Hepatocyte (in vitro differentiated cells): ENCODE data around the gene UQCC2. TPM values are rescaled to one million over a fixed set of nuclear protein-coding genes. Genes with fewer than 3 reads are reported as not detected.
A peak's percentile ranks its signal among the peaks of the same experiment; 100 is the strongest.

Experiments
- DNase-seq: peaks from one replicate; pipeline ENCODE4 v3.0.0-alpha.2; 2016; ENCODE audit warnings: low spot score
- H2AFZ ChIP-seq: fragments of 200-600 bp; sonication (generic); 2 replicates; pipeline ENCODE4 v1.6.0; 2016; ENCODE audit warnings: antibody characterized with exemption, mild to moderate bottlenecking
- H3K27ac ChIP-seq: fragments of 200-600 bp; sonication (generic); 2 replicates; pipeline ENCODE4 v1.5.1; 2016; ENCODE audit warnings: mild to moderate bottlenecking
- H3K27me3 ChIP-seq: fragments of 200-600 bp; sonication (generic); 2 replicates; pipeline ENCODE4 v1.6.1; 2016
- H3K36me3 ChIP-seq: fragments of 200-600 bp; sonication (generic); replicated peaks from 2 replicates; pipeline ENCODE4 v1.5.1; 2016; ENCODE audit warnings: low read depth; ENCODE audit not compliant: insufficient read depth
- H3K4me1 ChIP-seq: fragments of 200-600 bp; sonication (generic); 2 replicates; pipeline ENCODE4 v1.5.1; 2016; ENCODE audit warnings: mild to moderate bottlenecking, moderate library complexity; ENCODE audit not compliant: insufficient read depth
- H3K4me2 ChIP-seq: fragments of 200-600 bp; sonication (generic); 2 replicates; pipeline ENCODE4 v1.6.0; 2016
- H3K4me3 ChIP-seq: fragments of 200-600 bp; sonication (generic); 2 replicates; pipeline ENCODE4 v1.5.1; 2016; ENCODE audit warnings: mild to moderate bottlenecking
- H3K79me2 ChIP-seq: fragments of 200-600 bp; sonication (generic); 2 replicates; pipeline ENCODE4 v1.6.0; 2017; ENCODE audit warnings: mild to moderate bottlenecking
- H3K9me2 ChIP-seq: fragments of 200-600 bp; sonication (generic); replicated peaks from 2 replicates; pipeline ENCODE4 v1.6.0; 2017; ENCODE audit warnings: mild to moderate bottlenecking; ENCODE audit not compliant: insufficient read depth
- H3K9me3 ChIP-seq: fragments of 200-600 bp; sonication (generic); 2 replicates; pipeline ENCODE4 v1.5.1; 2016; ENCODE audit warnings: low read depth, mild to moderate bottlenecking
- H4K20me1 ChIP-seq: fragments of 200-600 bp; sonication (generic); 2 replicates; pipeline ENCODE4 v1.6.0; 2016; ENCODE audit warnings: mild to moderate bottlenecking; ENCODE audit not compliant: insufficient read depth, poor library complexity, severe bottlenecking
- EZH2 ChIP-seq: fragments of 200-600 bp; sonication (generic); IDR thresholded peaks from 2 replicates; pipeline ENCODE4 v1.6.1; 2016; ENCODE audit warnings: antibody characterized with exemption, mild to moderate bottlenecking, borderline replicate concordance
- EZH2phosphoT487 ChIP-seq: fragments of 200-600 bp; sonication (generic); IDR thresholded peaks from one replicate; pipeline ENCODE4 v1.6.1; 2018; ENCODE audit warnings: antibody characterized with exemption, mild to moderate bottlenecking, low read depth, moderate library complexity; ENCODE audit not compliant: unreplicated experiment, severe bottlenecking
- WGBS: methylation state at CpG from one replicate; pipeline ENCODE4 v1.1.6; 2016; ENCODE audit warnings: low lambda C conversion rate; ENCODE audit errors: missing lambda C conversion rate; 5-methylcytosine and 5-hydroxymethylcytosine counted together
- polyA plus RNA-seq: library from polyadenylated mRNA; unstranded; fragments of >200 nt; fragmentation: Nextera tagmentation; extraction: Ambion mirVana; gene quantifications from 2 replicates; pipeline ENCODE4 v1.2.1, GENCODE V29; 2016
- total RNA-seq: library from RNA; depleted of rRNA; stranded (reverse); fragments of >200 nt; gene quantifications from 2 replicates; pipeline ENCODE4 v1.2.3, GENCODE V29; 2014
- TF ChIP-seq, protein P1 (sequence below): fragments of 200-600 bp; sonication (generic); IDR thresholded peaks from 2 replicates; pipeline ENCODE4 v1.5.1; 2016; ENCODE audit warnings: antibody characterized with exemption, mild to moderate bottlenecking; ENCODE audit not compliant: poor library complexity

The UQCC2 gene
- total RNA-seq (33.0 and 44.7 TPM in 2 replicates), polyA plus RNA-seq (147 and 151 TPM in 2 replicates)

DNA sequence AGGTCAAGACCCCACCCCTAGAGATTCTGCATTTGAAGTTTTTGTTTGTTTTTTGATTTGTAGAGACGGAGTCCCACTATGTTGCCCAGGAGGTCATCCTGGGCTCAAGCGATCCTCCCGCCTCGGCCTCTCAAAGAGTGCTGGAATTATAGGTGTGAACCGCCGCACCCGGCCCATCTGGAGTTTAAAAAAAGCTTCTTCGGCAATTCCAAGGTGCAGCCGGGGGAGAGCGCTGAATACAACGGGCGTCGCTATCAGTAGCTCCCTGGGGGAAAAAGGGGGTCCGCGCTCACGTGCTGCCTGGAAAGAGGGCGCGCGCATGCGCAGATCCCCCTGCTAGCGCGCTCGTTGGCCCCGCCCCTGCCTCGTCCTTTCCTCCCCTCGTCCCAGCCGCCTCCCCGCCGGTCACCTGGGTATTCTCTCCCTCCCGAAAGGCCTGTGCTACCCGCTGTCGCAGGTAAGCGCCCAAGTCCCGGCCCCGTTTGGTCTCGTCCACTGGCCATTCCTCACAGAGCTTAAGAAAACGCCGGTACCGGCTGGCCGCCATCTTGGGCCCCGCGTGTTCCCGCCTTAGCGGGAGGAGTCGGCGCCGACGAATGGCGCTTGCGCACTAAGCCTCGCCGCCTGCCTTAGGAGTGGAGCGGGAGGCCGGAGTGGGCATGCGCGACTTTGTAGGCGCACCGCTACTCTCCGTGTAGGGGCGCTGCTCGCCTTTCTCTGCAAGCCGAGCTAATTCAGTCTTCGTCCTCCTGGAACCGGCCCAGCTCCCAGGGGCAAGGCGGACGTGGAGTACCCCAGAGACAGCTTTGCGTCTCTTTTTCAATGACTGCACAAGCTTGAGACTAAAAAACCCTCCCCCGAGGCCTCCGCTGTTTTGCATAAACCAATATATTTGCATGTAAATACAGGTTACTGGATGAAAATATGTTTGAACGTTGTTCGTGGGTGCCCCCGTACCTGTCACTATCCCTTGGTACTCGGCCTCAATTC lies at the start of gene UQCC2:
TSS of gene UQCC2 (minus strand) at position 561 of the 990 bp plus-strand sequence. CDS start at position 547, 14 bp downstream.
- Histone ChIP-seq H3K36me3 (no peaks in the 10 kb centered on the region), H3K79me2 (peaks cover 16% of the 10 kb centered on the region), H4K20me1 (no peaks in the 10 kb centered on the region), H3K27ac (peak within 1 kb of the TSS; percentile 99), H3K27me3 (no peaks in the 10 kb centered on the region), H3K4me1 (peaks cover 15% of the 10 kb centered on the region), H3K9me2 (no peaks in the 10 kb centered on the region), H3K4me3 (peak within 1 kb of the TSS; percentile 94), H3K4me2 (peak within 1 kb of the TSS; percentile 88), H2AFZ (peak within 1 kb of the TSS; percentile 96), H3K9me3 (no peaks in the 10 kb centered on the region)
- peak; percentile 100 for DNase-seq
- no peak for TF ChIP-seq EZH2phosphoT487
- TF ChIP-seq, protein P1, sequence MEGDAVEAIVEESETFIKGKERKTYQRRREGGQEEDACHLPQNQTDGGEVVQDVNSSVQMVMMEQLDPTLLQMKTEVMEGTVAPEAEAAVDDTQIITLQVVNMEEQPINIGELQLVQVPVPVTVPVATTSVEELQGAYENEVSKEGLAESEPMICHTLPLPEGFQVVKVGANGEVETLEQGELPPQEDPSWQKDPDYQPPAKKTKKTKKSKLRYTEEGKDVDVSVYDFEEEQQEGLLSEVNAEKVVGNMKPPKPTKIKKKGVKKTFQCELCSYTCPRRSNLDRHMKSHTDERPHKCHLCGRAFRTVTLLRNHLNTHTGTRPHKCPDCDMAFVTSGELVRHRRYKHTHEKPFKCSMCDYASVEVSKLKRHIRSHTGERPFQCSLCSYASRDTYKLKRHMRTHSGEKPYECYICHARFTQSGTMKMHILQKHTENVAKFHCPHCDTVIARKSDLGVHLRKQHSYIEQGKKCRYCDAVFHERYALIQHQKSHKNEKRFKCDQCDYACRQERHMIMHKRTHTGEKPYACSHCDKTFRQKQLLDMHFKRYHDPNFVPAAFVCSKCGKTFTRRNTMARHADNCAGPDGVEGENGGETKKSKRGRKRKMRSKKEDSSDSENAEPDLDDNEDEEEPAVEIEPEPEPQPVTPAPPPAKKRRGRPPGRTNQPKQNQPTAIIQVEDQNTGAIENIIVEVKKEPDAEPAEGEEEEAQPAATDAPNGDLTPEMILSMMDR, result peak; percentile 85
- 7% methylated on average over 65 of the region's 73 CpGs for WGBS

GRCh38 chr6:33759887-33760629 lies 48.6 kb upstream of the UQCC2 start:
- peaks cover 16% of the 10 kb centered on the region for H3K4me1 ChIP-seq
- WGBS, result 85% methylated on average over 9 of the region's 9 CpGs
- no peak for DNase-seq
- no peaks in the 10 kb centered on the region for H4K20me1 ChIP-seq
- H3K36me3 ChIP-seq, result no peaks in the 10 kb centered on the region
- no peak overlapping the region for H3K4me3 ChIP-seq
- H3K27ac ChIP-seq, result no peak overlapping the region
- H3K4me2 ChIP-seq, result no peak overlapping the region
- no peaks in the 10 kb centered on the region for H3K9me2 ChIP-seq
- H3K79me2 ChIP-seq, result no peaks in the 10 kb centered on the region
- no peaks in the 10 kb centered on the region for H3K9me3 ChIP-seq
- no peak for TF ChIP-seq EZH2phosphoT487
- no peak for TF ChIP-seq EZH2
- TF ChIP-seq, protein P1, result no peak
- H3K27me3 ChIP-seq, result no peaks in the 10 kb centered on the region
- H2AFZ ChIP-seq, result no peak overlapping the region

- Histone ChIP-seq H3K4me1 (peaks cover 16% of the 10 kb centered on the region), H3K9me3 (no peaks in the 10 kb centered on the region), H3K4me3 (no peak overlapping the region), H3K79me2 (no peaks in the 10 kb centered on the region), H2AFZ (no peak overlapping the region), H3K27me3 (no peaks in the 10 kb centered on the region), H3K4me2 (no peak overlapping the region), H3K27ac (no peak overlapping the region), H3K9me2 (no peaks in the 10 kb centered on the region), H4K20me1 (no peaks in the 10 kb centered on the region), H3K36me3 (no peaks in the 10 kb centered on the region)
- no peak for DNase-seq
- WGBS, result 35% methylated on average over 7 of the region's 7 CpGs
- TF ChIP-seq, protein P1, result no peak
- TF ChIP-seq EZH2 (no peak), EZH2phosphoT487 (peak; percentile 49)
These were observed 47.3 kb upstream of the UQCC2 start for GRCh38 chr6:33758815-33759216.
